ENCODE results near the gene LHB.

LHB gene

DNA sequence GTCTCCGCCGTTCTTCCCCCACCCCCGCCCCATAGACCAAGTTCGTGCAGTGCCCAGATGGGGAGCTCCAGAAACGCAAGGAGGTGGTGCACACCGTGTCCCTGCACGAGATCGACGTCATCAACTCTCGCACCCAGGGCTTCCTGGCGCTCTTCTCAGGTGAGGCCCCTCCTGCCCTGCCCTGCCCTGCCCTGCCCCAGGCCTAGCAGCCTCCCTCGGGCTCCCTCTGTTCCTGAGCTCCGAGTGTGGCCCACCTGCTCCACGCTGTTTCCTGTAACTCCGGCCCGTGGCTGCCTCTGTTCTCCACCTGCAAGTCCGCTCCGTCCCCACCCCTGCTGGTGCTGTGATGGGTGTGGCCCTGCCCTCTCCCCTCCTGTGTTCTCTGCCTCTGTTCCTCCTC, 6.4 kb downstream of the LHB start:
- no peak for DNase-seq (ENCODE audit: low read depth)

DNA sequence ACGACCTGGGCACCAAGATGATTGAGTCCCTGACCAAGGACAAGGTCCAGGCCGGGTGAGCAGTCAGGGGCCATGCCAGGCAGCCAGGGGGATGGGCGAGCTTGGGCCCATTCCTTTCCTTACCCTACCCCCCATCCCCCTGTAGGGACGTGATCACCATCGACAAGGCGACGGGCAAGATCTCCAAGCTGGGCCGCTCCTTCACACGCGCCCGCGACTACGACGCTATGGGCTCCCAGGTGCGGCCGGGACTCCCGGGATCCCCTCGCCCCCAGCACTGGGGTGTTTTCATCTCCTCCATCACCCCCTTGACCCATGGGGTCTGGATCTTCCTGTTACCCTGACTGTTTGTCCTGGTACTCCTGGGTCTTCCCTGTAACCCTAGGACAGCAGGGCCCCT, 7.1 kb downstream of the LHB start:
- no peak for DNase-seq (ENCODE audit: low read depth)

DNA sequence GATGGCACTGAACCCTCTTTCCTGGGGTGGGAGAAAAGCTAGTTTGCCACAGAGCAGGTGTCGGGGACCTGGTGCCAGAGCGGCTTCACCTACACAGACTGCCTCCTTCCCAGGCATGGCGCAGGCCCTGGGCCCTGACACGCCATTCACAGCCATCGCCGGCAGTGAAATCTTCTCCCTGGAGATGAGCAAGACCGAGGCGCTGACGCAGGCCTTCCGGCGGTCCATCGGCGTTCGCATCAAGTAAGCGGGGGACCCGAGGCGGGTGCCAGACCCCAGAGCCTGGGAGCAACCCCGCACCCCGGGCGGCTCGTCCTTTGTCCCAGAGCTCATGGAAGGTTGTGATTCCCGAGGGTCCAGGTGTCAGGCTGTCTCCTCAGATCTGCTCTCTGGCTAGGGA, 10.0 kb downstream of the LHB start:
- no peak for DNase-seq (ENCODE audit: low read depth)

DNA sequence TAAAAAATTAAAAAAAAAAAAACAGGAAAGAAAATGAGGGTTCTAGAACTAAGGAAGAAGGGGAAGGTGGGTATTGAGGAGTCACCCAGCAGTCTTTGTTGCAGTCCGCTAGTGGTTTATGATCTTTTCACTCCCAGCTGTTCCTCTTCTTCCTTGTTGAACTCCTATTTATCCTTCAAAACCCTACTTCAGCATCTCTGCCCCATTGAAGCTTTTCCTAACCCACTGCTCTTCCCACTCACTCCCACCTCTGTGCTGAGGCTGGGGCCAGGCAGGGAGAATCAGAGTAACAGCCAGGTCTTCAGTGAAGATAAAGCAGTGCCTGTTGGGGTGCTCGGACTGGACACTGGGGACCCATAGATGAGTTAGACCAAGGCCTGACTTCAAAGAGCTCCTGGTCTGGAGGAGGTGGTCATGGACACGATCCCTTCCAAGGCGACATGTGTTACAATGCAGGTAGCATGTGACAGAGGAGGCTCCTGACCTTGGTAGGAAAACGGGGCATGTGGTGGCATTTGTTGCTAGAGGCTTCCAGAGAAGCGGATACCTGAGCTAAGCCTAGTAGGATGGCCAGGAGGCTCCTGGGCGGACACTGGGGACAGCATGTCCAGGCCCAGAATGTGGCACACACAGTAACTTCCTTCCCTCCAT, 11.8 kb downstream of the LHB start:
- no peak for DNase-seq (ENCODE audit: low read depth)

DNA sequence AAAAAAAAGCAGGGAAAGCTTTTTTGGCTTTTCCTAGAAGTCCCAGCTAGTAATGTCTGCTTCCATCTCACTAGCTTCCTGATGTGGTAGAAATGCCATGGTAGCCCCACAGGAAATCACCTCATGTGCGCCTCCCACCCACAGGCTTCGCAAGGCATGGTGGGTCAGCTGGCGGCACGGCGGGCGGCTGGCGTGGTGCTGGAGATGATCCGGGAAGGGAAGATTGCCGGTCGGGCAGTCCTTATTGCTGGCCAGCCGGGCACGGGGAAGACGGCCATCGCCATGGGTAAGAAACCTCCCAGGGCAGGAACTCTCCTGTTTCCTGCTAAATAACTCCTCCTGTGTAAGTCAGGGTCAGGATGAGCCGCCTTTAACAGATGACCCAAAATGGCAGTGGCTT, 12.8 kb downstream of the LHB start:
- no peak for DNase-seq (ENCODE audit: low read depth)

DNA sequence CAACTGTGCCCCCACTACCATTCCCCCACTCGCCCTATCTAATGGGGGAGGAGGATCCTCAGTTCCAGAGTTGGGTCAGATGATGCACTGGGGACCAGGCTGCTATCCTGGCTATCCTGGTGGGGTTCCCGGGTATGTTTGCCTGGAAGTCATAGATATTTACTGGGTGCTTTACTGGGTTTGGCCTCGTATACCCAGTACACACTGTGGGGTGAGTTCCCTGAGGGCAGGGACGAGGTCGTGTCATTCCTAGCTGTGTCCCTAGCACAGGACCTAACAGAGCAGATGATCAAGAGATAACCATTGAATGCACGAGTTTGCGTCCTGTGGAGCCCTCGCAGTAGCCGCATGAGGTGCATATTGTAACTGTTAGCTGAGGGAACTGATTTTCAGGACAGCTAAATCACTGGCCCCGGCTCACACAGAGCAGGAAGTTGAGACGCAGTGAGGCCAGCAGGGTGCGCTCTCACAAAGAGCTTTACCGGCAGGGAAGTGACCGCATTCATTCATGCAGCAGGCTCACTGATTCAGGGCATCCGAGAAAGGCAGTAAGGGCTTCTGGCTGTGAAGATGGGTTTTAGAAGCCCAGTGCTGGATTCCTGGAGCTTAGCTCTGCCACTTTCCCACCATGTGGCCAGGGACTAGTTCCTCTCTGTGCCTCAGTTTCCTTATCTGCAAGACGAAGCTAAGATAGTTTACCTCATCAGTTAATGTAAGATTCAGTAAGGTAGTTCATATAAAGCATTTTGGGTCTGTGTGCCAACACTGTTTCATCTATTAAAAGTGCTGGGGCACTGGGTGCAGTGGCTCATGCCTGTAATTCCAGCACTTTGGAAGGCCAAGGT, 17.2 kb downstream of the LHB start:
- DNase-seq (ENCODE audit: low read depth) = no peak

DNA sequence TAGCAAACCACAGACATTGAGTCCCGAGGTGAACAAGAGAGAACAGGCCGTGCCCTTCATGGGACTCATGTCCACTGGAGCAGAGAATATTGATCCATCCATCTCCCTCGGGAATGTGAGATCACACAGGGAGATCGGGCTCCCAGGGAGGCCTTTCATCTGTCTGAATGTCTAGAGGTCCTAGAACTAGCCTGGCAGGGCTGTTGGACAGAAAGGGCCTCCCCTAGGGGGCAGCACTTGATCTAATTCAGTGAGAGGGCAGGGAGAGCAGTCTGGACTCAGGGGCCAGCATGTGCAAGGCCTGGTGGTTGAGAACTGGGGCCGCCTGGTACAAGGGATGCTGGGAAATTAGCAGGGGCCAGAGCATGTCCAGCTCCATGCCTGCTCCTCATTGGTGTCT, 18.9 kb downstream of the LHB start:
- DNase-seq (ENCODE audit: low read depth) = no peak

DNA sequence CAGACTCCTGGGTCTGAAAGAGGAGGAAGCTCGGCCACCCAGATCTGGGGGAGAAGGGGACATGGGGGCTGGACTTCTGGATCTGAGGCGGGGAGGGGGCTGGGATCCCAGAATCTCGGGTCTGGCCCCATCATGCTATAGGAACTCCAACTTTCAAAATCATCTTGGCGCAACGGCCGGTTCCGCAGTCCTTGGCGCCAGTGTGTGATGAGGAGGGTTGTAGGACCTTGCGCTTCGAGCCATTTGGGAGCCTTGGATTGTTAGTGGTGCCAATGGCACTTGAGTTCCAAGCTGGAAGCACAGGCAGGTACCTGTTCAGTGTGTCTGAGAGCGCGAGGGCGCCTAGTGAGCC, 22.9 kb downstream of the LHB start:
- DNase-seq (ENCODE audit: low read depth) = no peak

DNA sequence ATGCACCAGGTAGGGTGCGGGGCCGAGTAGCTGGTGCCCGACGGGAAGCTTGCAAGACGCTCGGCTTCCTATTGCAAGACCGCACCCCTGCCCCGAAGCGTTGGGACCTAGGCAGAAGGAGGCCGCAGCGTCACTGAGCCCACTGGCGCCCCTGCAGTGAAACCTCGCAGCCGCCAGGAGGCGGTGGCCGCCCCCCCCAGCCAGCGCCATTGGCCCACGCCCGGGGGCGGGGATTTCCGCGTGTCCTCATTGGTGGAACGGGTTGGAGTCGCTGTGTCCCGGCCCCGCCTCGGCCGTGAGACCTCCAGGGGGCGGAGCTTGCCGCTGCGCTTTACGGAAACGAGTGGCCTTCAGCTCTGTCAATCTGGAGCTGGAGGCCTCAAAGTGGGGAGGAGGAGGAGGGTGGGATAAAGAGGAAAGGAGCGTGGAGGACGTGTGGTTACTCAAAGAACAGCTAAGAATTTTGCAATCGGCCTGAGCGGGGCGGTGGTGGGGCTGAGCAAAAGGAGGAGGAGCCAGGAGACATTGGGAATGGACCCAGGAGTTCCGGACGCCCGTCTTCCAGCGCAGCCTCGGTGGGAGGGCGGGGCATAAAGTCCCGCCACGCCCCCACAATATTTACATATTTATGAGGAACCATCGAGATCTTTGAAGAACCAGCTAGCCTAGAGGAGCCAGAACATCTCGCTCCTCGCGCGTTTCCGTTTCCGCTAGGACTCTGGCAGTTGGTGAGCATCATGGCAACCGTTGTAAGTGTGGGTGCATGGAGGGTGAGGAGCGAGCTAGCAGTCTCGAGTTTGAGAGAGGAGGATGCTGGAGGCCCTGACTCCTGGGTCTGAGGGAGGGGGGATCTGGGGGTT, 23.5 kb downstream of the LHB start, which contains the start of the genes GYS1 and RUVBL2:
Gene GYS1, minus strand, starts transcription at position 135 of the 860 bp plus-strand sequence. CDS start 197 bp downstream, outside the sequence.
Gene RUVBL2, plus strand, starts transcription at position 713 of the 860 bp plus-strand sequence. Its CDS starts 25 bp downstream, at position 738.
- DNase-seq (ENCODE audit: low read depth) = peak; percentile 100

DNA sequence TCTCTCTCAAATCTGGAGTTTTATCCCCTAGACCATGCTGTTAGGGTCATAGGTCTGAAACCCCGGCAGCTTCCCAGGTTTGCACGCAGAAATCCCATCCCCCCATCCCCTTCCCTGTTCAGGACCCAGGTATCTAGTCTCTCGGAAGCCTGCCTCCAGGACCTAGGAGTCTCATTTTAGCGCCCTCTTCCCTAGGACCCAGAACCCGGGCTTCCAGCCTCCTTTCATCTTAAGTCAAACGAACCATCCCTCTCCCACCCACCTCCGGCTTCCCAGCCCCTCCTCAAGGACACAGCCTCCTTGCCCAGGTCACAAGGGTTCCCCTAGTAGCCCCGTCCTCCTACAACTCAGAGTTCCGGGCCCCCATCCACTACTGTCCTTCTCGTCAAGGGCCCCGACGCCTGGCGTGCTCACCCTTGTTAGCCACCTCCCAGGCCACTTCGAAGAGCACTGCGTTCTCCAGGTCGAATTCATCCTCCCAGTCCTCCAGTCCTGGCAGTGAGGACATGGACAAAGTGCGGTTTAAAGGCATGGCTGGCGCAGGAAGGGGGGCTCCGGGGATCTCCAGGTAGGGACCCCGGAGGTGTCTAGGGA, 24.2 kb downstream of the LHB start:
- no peak for DNase-seq (ENCODE audit: low read depth)

DNA sequence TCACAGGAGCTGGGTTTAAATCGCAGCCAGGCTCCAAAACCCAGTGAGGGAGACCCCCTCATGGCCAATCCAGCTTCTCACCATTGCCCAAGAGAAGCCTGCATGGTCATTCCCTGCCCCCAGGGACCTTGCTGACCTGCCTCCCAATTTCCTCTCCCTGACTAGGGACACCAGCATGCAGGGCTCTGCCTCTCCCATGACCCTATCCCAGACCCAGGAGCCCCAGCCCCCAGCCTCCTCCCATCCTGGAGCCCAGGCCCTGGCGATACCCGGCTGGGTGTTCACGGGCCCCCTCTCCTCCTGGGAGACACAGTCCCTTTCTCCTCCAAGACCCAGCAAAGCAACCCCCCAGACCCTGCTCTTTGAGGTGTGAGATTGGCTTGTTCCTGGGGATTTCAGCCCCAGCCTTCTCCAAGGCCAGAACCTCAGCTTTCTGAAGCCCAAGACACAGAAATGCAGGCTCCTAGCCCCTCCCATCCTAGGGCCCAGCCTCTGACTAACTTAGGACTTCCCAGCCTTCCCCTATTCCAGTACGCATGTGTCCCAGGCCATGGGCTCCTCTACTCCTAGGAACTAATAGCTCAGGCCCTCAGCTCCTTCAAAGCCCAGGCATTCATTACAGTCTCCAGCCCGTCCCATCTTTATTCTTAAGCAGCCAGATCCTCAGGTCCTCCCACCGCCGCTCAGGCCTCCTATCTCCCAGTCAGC, 24.9 kb downstream of the LHB start:
- peak; percentile 59 for DNase-seq (ENCODE audit: low read depth)

DNA sequence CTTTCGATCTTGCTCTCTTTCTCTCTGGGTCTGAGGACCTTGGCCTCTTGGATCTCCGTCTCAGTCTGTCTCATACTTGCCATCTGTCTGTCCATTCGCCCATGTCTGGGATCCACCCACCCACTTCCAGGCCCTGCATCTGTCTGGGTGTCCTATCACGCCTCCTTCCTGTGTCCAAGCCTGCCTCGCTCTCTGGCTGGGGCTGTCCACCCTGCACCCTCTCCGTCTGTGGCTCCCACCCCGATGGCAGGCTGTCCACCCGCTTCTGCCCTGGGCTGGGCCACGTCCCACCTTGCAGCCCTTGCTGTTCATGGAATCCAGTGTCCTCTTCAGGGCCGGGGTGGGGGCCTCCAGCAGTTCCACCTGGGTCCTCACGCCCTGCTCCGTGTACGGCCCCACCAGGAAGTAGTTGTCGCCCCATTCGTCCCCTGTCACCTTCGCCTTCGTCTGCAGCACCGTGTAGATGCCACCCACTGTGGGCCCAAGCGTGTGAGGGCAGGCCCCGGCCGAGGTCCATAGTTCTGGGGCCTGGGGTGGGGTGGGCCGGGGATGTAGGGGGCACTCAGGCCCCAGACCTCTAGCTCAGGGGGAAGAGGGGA, 25.8 kb downstream of the LHB start:
- no peak for DNase-seq (ENCODE audit: low read depth)

DNA sequence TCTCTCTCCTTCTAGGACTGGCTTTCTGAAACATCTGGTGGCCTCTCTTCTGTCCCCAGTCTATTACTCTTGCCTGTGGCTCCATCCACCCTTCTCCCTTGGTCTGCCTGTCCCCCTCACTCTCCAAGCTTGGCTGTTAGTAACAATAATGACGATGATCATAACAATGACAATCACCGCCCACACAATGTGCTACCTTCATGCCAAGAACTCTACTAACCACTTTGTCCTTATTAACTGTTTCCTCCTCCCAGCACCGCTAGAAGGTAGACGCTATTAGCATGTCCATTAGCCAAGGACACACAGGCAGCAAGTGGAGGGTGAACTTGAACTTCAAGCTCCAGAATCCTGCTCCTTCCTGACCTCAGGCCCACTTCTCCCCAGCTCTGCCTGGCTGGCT, 26.5 kb downstream of the LHB start:
- no peak for DNase-seq (ENCODE audit: low read depth)

DNA sequence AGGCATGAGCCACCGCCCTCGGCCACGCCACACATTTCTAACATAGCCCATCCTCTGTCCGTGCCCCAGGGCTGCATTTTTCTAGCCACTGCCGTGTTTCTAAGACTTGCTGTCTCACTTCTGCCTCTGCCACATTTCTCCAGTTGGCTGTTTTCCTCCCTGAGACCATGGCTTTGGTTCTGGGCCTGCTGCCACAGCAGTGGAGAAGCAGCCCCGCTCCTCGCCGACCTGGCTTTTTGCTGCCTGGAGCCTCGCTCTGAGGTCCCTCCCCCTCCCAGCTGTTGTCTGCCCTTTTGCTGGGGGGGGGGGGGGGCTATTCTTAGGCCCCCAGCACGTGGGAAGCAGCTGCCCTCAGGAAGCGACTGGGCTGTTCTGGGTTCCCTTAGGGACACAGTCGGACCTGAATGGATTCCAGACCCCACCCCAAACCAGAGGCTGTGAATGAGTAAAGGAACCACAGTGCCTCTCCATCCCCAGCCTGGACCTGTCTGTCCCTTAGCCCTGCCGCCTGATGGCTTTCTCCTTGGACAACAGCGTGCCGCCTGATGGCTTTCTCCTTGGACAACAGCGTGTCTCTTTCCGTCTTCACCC, 27.1 kb downstream of the LHB start:
- no peak for DNase-seq (ENCODE audit: low read depth)

DNA sequence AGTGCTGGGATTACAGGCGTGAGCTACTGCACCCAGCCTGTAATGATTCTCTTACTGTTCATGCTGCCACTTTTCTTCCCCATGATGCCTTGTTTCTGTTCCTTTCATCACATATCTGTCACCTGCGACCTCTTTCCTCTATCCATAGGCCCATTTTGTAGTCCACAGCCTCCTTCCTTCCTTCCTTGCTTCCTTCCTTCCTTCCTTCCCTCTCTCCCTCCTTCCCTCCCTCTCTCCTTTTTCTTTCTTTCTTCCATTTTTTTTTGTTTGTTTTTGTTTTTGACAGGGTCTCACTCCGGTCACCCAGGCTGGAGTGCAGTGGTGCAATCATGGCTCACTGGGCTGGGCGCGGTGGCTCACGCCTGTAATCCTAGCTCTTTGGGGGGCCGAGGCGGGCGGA, 28.0 kb downstream of the LHB start:
- no peak for DNase-seq (ENCODE audit: low read depth)

DNA sequence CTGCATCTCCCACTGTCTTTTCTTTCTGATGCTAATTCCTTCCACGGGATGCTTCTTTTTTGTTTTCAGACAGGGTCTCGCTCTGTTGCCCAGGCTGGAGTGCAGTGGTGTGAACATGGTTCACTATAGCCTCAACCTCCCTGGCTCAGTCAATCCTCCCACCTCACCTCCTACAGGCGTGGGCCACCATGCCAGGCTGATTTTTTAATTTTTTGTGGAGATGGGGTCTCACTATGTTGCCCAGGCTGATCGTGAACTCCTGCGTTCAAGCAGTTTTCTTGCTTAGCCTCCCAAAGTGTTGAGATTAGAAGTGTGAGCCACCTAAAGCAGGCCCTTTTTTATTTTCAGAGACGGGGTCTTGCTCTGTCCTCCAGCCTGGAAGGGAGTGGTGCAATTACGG, 28.6 kb downstream of the LHB start:
- no peak for DNase-seq (ENCODE audit: low read depth)

DNA sequence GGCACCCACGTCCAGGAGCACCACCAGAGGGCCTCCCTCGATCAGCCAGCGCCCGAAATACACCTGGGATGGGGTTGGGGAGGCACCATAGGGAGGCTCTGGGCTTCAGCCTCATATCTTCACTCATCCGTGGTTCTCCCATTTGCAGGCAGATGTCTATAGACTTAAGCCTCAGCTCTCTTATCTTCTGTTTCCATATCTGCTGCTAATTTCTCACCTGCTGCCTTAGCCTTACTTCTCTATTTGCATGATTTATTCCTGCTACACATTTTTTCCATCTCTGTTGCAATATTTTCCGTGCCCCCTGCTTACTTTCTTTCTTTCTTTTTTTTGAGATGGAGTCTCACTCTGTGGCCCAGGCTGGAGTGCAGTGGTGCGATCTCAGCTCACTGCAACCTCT, 29.6 kb downstream of the LHB start:
- no peak for DNase-seq (ENCODE audit: low read depth)

DNA sequence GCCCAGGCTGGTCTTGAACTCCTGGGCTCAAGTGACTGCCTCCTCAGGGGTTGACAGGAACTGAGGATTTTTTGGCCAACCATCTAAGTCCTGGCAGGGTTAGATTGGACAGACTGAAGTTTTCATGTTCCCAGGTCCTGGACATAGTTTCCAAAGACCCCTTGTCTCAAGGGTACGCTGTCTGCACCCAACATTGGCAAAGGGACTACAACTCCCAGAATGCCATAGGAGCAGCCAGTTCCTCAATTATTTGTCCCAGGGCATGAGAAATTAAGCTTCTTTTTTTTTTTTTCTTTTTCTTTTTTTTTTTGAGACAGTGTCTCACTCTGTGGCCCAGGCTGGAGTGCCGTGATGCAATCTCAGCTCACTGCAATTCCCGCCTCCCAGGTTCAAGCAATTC, 30.7 kb downstream of the LHB start:
- DNase-seq (ENCODE audit: low read depth) = no peak

DNA sequence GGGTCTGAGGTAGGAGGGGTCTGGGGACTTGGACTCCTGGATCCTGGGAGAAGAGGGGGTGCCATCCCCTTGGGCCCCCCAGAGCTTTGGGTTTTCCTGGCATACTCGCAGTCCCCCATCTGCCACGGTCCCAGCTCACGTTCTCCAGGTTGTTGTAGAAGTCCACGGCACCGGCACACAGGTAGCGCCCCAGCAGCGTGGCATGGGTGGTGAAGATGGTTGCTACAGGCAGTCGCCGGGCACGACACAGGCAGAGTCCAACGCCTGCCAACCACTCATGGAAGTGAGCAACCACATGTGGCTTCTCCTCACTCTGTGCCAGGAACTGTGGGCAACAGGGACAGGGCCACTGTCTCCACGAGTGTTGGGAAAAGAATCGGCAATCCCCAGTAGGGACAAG, 31.2 kb downstream of the LHB start:
- no peak for DNase-seq (ENCODE audit: low read depth)

DNA sequence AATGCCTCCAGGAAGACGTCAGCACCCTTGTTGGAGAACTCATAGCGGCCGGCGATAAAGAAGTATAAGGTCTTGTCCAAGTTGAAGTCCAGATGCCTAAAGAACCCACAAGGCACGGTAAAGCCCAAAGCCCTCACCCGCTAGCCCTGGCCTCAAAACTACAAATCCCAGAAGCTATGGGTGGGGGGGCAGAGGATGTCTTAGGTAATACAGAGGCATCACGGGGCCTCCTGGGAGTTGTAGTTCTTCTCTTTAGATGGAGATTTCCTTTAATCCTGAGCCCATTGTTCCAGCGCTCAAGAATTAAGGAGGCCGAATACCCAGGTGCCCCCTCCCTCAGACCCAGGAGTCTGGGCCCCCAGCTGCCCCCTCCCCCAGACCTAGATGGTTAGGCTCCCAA, 34.6 kb downstream of the LHB start:
- no peak for DNase-seq (ENCODE audit: low read depth)

DNA sequence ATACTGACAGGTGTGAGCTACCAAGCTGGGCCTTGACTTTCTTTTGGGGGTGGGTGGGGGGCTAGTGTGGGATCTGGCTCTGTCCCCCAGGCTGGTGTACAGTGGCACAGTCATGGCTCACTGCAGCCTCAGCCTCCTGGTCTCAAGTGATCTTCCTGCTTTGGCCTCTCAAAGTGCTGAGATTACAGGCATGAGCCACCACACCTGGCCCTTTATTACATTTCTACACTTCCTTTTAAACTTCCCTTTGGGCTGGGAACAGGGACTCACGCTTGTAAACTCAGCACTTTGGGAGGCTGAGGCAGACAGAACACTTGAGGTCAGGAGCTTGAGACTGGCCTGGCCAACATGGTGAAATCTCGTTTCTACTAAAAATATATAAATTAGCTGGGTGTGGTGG, 39.8 kb downstream of the LHB start:
- no peak for DNase-seq (ENCODE audit: low read depth)
